RWPE2 (cell line): ENCODE measurements around the gene RBM4.
"Not testable (repeated sequence)": the region's sequence is repeated elsewhere in the genome, so short reads cannot be mapped to it uniquely, and the experiment has no call there.

Experiments
- ATAC-seq: fragments of 200-7000 bp; cut with Tn5 transposase; 3 replicates; pipeline ENCODE4 v1.9.1; 2021; ENCODE audit warnings: low read depth
- DNase-seq: peaks from one replicate; pipeline ENCODE4 v3.0.0-alpha.2; 2020; ENCODE audit warnings: low spot score
- H3K27ac ChIP-seq: fragments of 450-650 bp; 2 replicates; pipeline ENCODE4 v1.5.1; 2017; ENCODE audit warnings: mild to moderate bottlenecking; ENCODE audit not compliant: poor library complexity, severe bottlenecking
- H3K27me3 ChIP-seq: fragments of 250-450 bp; sonication (Bioruptor Pico); 2 replicates; pipeline ENCODE4 v1.5.1; 2021; ENCODE audit warnings: mild to moderate bottlenecking, moderate library complexity; ENCODE audit not compliant: insufficient read depth, poor library complexity, severe bottlenecking
- H3K36me3 ChIP-seq: fragments of 250-450 bp; sonication (Bioruptor Pico); 2 replicates; pipeline ENCODE4 v1.5.1; 2020; ENCODE audit warnings: low read depth, mild to moderate bottlenecking, moderate library complexity
- H3K4me1 ChIP-seq: fragments of 250-450 bp; sonication (Bioruptor Pico); 2 replicates; pipeline ENCODE4 v1.5.1; 2021; ENCODE audit warnings: mild to moderate bottlenecking, moderate library complexity; ENCODE audit not compliant: insufficient read depth, poor library complexity, severe bottlenecking
- H3K4me3 ChIP-seq: fragments of 250-450 bp; sonication (Bioruptor Pico); 2 replicates; pipeline ENCODE4 v1.5.1; 2021; ENCODE audit warnings: mild to moderate bottlenecking, moderate library complexity; ENCODE audit not compliant: severe bottlenecking
- H3K9me3 ChIP-seq: fragments of 250-450 bp; sonication (Bioruptor Pico); 2 replicates; pipeline ENCODE4 v1.5.1; 2021; ENCODE audit warnings: mild to moderate bottlenecking, moderate library complexity; ENCODE audit not compliant: severe bottlenecking
- TF ChIP-seq, protein P1 (sequence below): fragments of 450-650 bp; IDR thresholded peaks from one replicate; pipeline ENCODE4 v1.5.1; 2017; ENCODE audit warnings: mild to moderate bottlenecking, moderate library complexity; ENCODE audit not compliant: poor library complexity, severe bottlenecking

RBM4 gene, protein sequence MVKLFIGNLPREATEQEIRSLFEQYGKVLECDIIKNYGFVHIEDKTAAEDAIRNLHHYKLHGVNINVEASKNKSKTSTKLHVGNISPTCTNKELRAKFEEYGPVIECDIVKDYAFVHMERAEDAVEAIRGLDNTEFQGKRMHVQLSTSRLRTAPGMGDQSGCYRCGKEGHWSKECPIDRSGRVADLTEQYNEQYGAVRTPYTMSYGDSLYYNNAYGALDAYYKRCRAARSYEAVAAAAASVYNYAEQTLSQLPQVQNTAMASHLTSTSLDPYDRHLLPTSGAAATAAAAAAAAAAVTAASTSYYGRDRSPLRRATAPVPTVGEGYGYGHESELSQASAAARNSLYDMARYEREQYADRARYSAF

DNA sequence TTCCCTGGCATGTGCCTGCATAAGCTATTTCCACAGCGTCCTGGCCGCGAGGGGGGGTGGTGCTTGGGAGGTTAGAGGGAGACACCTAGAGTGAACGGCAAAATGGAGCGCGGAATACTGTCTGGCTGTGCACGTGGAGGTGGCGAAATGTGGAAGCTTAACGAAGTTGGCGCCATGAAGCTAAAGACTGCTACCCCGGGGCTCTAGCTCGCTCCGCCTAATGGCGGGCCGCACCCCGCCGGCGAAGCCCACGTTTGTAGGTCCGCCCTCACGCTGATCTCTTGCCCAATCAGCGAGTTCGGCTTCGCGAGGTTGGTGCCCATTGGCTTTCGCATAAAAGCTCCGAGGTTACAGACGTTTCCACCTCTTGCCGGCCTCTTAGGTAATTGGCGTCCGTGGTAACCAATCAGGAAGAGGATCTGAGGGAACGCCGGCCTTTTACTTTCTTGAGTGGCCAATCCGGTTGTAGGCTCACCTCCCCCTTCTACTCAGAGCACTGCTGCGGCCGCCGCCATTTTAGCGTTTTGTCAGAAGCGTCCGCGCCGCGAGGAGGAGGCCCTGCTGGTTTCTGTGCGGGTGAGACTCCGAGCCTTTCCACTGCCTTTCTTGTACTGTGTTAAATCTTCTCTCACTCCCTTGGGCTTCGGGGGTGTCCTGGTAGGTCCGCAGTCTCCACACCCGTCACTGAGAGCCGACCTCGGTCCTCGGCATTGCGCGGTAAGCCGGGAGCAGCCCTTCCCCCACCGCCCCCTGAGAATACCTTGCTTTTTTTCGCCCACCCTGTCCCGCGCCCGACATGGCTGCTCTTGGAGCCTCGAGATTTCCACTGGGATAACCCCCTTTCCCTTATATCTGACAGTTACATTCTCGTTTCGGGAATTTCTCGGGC is at the start of gene RBM4:
TSS of gene RBM4 (plus strand) at position 527 of the 889 bp plus-strand sequence. CDS start 1,009 bp downstream, outside the sequence.
- H3K36me3 ChIP-seq, result peaks cover 68% of the 10 kb centered on the region
- TF ChIP-seq, protein P1, sequence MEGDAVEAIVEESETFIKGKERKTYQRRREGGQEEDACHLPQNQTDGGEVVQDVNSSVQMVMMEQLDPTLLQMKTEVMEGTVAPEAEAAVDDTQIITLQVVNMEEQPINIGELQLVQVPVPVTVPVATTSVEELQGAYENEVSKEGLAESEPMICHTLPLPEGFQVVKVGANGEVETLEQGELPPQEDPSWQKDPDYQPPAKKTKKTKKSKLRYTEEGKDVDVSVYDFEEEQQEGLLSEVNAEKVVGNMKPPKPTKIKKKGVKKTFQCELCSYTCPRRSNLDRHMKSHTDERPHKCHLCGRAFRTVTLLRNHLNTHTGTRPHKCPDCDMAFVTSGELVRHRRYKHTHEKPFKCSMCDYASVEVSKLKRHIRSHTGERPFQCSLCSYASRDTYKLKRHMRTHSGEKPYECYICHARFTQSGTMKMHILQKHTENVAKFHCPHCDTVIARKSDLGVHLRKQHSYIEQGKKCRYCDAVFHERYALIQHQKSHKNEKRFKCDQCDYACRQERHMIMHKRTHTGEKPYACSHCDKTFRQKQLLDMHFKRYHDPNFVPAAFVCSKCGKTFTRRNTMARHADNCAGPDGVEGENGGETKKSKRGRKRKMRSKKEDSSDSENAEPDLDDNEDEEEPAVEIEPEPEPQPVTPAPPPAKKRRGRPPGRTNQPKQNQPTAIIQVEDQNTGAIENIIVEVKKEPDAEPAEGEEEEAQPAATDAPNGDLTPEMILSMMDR, result no peak
- peak within 1 kb of the TSS; percentile 61 for H3K27ac ChIP-seq
- no peaks in the 10 kb centered on the region for H3K9me3 ChIP-seq
- DNase-seq, result peak; percentile 97
- ATAC-seq, result peak; percentile 91
- H3K27me3 ChIP-seq, result no peaks in the 10 kb centered on the region
- peaks cover 45% of the 10 kb centered on the region for H3K4me1 ChIP-seq
- peak within 1 kb of the TSS; percentile 81 for H3K4me3 ChIP-seq

DNA sequence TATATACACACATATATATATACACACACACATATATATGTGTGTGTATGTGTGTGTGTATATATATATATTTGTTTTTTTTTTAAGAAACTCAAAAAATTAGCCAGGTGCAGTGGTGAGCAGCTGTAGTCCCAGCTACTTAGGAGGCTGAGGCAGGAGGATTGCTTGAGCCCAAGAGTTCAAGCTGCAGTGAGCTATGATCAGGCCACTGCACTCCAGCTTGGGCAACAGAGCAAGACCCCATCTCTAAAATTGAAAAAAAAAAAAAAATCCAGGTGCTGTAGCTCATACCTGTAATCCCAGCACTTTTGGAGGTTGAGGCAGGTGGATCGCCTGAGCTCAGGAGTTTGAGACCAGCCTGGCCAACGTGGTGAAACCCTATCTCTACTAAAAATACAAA is 49.2 kb upstream of the RBM4 start:
- DNase-seq, H3K27ac ChIP-seq, H3K4me1 ChIP-seq, H3K27me3 ChIP-seq, H3K36me3 ChIP-seq, H3K9me3 ChIP-seq, ATAC-seq, H3K4me3 ChIP-seq: not testable (repeated sequence)

DNA sequence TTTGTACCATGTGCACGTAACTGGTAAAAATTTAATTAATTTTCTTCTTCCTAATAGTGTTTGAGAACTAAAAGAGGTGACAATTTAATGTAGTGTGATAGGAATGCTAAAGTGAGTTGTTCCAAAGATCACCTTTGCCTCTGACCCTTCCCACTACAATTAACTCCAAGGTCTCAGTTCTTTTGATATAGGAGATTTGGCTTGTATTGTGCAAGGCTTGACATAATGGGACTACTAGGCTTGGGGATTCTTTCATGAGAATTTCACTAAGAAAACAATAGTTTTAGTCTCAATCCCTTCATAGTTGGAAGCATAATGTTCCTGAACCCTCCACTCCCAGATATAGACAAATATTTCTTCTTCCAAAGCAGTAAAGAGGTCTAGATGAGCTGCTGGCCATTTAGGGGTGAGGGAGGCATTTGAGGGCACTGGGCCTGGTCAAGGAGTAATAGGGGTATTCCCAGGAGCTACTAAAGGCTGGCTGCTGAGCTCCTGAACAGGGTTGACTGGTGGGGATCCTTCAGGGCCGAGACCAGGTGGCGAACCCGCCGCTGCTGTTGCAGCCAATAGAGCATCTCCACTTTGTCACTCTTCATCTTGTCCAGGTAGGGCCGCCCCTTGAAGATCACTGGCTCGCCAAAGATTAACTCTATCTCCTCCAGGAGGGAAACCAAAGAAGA is 48.4 kb upstream of the RBM4 start:
- no peaks in the 10 kb centered on the region for H3K27me3 ChIP-seq
- no peak overlapping the region for H3K27ac ChIP-seq
- ATAC-seq (no peak), DNase-seq (no peak)
- H3K4me3 ChIP-seq, result no peak overlapping the region
- no peaks in the 10 kb centered on the region for H3K36me3 ChIP-seq
- no peaks in the 10 kb centered on the region for H3K9me3 ChIP-seq
- TF ChIP-seq, protein P1, result no peak
- no peaks in the 10 kb centered on the region for H3K4me1 ChIP-seq

DNA sequence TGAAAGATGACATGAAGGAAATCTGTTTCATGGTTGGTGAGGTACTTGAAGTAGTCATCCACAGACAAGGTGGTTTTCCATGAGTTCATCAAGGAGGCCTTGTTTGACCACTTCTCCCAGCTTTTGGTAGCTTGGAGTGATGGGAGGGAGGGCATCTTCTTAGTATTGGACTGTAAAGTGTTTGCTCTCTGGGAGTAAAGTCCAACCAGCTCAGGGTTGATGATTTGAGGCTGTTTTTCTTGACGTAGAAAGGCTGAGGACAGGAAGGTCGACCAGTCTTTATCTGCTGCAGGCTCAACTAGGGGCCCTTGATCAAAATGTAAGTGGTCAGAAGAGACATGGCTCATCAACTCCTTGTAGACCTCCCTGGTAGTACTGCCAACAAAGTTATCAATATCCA is 47.3 kb upstream of the RBM4 start:
- no peaks in the 10 kb centered on the region for H3K4me1 ChIP-seq
- ATAC-seq (no peak), DNase-seq (no peak)
- no peak overlapping the region for H3K27ac ChIP-seq
- H3K4me3 ChIP-seq, result no peak overlapping the region
- no peaks in the 10 kb centered on the region for H3K9me3 ChIP-seq
- no peaks in the 10 kb centered on the region for H3K36me3 ChIP-seq
- TF ChIP-seq, protein P1, result no peak
- H3K27me3 ChIP-seq, result no peaks in the 10 kb centered on the region
